H1 (cell line): ENCODE measurements around the gene PROK1. TPM values are rescaled to one million over a fixed set of nuclear protein-coding genes. Genes with fewer than 3 reads are reported as not detected.

Experiments
- ASH2L ChIP-seq: fragments of 200-600, 300-600 bp; sonication (generic); IDR thresholded peaks from one replicate; pipeline ENCODE4 v1.7.1; 2017; ENCODE audit warnings: low read length
- GTF2F1 ChIP-seq: IDR thresholded peaks from 2 replicates; pipeline ENCODE4 v1.6.1; 2012; ENCODE audit warnings: low read depth, low read length, improper control_type of control experiment, borderline replicate concordance
- SUZ12 ChIP-seq: fragments of 200-600 bp; sonication (generic); IDR thresholded peaks from 2 replicates; pipeline ENCODE4 v1.6.1; 2012; ENCODE audit warnings: mild to moderate bottlenecking, inconsistent platforms, low read length, moderate library complexity, mixed read lengths
- polyA plus RNA-seq, 7 experiments: library from polyadenylated mRNA; depleted of rRNA in 3 of 7; stranded (reverse) in 5 of 7; unstranded in 2 of 7; fragments of >200 nt in 5 of 7; fragments of 200-250 nt in 2 of 7; gene quantifications; 1 replicate in 5 of 7; 2 replicates in 1 of 7; 4 replicates in 1 of 7; pipeline versions ENCODE4 v1.2.1 to v1.2.3, GENCODE V29; 2011 to 2013; ENCODE audit warnings: missing spikeins in 2 of 7, mixed read lengths in 2 of 7
- total RNA-seq: library from RNA; stranded (reverse); fragmentation: NEBNext Ultra II Directional; extraction: Animal tissue kit (Norgen Biotek cat#: 25700); gene quantifications from 2 replicates; pipeline ENCODE4 v1.2.1, GENCODE V29; 2021
- TF ChIP-seq, protein P1 (sequence below): IDR thresholded peaks from 2 replicates; pipeline ENCODE4 v1.6.1; 2011; ENCODE audit warnings: low read length, improper control_type of control experiment

Gene PROK1
- total and polyA plus RNA-seq, 2 of the 8 experiments (the other 6 are each of a cell fraction or from before 2014, with no cell fraction given): 0.12 TPM; not detected in 1

GRCh38 chr1:110409316-110409715 lies 41.6 kb upstream of the PROK1 start (continued):
- TF ChIP-seq ASH2L: no peak
- TF ChIP-seq GTF2F1: no peak
- TF ChIP-seq, protein P1, sequence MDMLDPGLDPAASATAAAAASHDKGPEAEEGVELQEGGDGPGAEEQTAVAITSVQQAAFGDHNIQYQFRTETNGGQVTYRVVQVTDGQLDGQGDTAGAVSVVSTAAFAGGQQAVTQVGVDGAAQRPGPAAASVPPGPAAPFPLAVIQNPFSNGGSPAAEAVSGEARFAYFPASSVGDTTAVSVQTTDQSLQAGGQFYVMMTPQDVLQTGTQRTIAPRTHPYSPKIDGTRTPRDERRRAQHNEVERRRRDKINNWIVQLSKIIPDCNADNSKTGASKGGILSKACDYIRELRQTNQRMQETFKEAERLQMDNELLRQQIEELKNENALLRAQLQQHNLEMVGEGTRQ: no peak
- no peak for TF ChIP-seq SUZ12
